CD4-positive, alpha-beta T cell treated with Interleukin-1 beta for 1 hour (primary cell): ENCODE data around the gene HGS.
A peak's percentile ranks its signal among the peaks of the same experiment; 100 is the strongest.
"Not testable (repeated sequence)": the region's sequence is repeated elsewhere in the genome, so short reads cannot be mapped to it uniquely, and the experiment has no call there.

ENCODE experiments used
- DNase-seq, 2 donors: peaks; one replicate each; pipeline ENCODE4 v3.0.0-alpha.2; 2020 to 2022

The HGS gene

DNA sequence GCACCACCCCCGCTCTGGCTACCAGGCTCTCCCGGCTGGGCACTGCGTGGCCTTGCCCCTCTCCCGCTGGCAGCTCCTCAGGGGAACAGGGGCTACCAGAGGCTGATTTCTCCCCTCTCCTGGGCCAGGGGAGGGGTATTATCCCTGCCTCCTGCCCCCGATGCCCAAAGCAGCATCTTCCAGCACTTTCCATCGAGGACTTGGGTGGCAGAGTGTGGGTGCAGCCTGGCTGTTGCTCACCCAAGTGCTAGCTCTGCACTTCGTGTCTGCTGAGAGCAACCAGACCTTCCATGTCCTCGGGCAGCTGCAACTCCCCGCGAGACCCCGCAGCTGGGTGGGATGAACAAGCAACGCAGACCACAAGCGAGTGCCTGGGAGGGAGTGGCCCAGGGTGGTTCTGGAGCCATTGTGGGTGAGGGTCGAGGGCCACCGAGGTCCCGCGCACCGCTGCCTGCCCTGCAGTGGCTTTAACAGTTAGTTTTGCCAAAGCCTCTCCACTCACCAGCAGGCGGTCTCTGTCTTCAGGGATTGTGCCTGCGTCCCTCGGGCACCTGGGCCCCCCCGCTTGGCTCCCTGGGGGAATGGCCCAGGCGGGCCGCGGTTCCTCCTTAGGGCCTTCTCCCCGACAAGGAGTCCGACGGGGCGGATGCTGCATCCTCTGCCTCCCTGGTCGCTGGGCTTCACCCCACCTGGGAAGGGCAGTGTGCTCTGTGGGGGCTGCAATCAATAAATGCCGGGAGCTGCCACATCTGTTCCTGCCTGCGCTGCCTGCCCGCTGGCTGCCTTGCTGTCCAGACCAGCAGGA lies 36.7 kb downstream of the HGS start:
- DNase-seq = no peak

DNA sequence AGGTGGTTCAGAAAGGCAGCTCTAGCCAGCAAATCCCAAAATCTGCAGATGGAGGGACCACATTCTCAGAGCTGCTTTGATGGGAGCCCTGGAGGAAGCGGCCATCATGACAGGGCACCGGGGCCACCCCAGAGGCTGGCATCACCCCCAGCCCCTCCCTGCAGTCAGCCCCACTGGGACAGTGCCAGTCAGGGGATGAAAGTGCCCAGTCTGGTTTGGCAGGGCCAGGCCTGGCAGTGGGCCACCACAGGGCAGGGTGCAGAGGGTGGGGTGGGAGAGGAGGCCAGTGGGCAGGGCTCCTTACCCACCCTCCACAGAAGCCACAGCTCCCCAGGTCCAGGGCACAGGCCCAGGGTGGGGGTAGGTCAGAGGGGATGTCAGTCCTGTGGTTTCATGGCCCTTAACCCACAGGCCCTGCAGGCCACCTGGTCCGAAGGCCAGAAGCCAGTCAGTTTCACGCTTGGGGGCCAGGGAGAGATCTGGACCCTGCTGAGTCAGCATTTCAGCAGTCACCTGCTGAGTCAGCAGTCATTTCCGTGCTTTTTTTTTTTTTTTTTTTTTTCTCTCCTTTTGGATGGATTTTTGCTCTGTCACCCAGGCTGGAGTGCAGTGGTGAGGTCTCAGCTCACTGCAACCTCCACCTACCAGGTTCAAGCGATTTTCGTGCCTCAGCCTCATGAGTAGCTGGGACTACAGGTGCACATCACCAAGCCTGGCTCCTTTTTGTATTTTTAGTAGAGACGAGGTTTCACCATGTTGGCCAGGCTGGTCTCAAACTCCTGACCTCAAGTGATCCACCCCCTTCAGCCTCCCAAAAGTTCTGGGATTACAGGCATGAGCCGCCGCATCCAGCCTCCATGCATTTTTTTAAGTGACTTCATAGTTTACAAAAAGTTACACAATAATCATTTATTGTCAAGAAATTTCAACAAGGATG lies 38.6 kb downstream of the HGS start:
- DNase-seq = no peak

DNA sequence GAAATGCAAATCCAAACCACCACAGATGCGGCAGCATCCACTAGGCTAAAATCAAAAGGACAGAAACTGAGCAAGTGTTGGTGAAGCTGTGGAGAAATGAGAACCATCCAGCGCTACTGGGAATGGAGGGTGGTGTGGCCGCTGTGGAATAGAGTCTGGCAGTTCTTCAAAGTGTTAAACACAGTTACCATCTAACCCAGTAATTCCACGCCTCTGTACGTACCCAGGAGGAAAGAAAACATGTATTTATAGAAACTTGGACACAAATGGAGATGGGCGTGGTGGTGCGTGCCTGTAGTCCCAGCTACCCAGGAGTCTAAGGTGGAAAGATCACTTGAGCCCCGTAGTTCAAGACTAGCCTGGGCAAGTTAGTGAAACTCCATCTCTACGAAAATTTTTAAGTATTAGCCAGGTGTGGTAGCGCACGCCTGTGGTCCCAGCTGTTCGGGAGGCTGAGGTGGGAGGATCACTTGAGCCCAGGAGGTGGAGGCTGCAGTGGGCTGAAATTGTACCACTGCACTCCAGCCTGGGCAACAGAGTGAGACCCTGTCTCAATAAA lies 39.9 kb downstream of the HGS start:
- DNase-seq = no peak

DNA sequence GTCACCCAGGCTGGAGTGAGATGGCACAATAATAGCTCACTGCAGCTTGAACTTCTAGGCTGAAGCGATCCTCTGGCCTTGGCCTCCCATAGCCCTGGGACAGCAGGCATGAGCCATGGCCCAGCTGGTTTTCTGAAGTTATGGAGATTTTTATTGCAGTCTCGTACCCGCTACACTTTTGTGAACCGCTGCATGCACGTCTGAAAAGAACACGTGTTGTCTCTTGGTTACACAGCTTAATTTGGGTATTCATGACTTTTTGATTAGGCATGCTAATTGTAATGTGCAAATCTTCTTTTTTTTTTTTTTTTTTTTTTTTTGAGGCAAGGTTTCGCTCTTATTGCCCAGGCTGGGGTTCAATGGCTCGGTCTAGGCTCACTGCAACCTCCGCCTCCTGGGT lies 41.6 kb downstream of the HGS start:
- no peak for DNase-seq

DNA sequence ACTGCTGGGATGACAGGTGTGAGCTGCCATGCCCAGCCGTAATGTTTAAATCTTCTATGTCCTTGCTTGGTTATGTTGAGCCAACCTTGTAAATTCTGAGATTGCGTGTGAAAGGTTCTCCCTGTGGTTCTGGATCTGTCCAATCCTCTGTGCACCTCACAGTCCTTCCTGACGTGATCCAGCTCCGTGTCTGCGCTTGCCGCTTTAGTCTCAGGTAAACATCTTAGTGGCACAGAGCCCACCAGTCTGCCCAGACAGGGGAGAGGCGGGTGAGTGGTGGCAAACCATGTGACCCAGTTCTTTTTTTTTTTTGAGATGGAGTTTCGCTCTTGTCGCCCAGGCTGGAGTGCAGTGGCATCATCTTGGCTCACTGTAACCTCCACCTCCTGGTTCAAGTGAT lies 42.2 kb downstream of the HGS start:
- DNase-seq = no peak

DNA sequence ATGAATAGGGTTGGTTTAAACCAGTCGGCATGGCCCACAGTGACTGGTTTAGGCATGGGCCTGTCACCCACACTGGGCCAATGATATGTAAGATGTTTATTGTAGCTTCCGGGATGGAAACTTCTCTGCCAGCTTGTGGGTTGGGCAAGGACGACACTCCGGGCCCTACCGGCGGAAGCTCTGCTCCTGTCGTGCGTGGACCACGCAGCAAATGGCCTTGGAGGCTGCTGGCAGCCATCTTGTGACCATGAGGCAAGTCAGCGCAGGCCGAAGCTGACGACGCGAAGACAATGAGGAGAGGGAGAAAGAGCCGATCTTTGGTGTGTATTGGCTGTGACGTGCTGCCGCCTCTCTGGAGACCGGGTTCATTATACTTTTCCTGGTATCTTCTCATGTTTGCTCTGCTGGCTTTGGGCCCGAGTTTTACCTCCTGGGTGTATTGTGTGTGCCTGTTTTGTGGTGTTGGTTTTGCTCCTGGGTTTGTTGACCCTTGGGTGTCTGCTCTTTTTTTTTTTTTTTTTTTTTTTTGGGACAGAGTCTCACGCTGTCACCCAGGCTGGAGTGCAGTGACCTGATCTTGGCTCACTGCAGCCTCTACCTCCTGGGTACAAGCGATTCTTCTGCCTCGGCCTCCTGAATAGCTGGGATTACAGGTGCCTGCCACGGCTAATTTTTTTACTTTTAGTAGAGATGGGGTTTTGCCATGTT lies 43.7 kb downstream of the HGS start:
- DNase-seq = no peak

DNA sequence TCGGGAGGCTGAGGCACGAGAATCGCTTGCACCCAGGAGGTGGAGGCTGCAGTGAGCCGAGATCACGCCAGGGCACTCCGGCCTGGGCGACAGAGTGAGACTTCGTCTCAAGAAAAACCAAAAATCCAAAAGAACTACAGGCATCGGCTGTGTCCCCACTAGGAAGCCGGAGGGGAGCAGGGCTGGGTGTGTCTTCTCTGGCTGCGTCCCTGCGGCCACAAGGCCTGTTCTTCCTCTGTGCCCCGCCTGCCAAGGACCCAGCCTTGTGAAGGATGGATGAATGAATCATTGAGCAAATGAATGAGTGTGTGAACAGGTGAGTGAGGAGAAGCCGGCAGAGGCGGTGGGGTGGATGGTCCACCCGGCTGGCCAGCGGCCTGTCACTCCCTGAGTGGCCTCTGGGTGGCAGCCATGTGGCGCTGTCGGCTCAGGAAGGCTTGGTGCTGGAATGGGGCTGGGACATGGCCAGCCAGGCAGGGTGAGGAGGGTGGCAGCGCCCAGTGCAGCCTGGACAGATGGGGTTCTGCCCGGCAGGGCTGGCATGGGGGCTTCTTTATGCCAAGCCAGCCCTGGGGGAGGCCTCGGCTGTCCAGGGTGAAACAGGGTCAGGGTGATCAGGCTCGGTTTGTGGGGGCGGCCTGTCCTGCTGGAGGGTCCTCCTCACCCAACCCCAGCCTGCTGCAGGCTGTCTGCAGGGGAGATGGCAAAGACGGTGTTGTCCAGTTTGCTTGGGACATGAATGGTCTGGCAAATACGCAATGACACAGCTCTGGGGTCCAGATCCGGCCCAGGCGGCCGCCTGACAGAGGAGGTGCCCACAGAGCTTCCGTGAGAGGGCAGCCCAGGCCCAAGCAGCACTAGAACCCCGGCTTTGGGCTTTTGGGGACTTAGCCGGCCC lies 49.9 kb downstream of the HGS start:
- DNase-seq = peak; percentile 58 to 67

DNA sequence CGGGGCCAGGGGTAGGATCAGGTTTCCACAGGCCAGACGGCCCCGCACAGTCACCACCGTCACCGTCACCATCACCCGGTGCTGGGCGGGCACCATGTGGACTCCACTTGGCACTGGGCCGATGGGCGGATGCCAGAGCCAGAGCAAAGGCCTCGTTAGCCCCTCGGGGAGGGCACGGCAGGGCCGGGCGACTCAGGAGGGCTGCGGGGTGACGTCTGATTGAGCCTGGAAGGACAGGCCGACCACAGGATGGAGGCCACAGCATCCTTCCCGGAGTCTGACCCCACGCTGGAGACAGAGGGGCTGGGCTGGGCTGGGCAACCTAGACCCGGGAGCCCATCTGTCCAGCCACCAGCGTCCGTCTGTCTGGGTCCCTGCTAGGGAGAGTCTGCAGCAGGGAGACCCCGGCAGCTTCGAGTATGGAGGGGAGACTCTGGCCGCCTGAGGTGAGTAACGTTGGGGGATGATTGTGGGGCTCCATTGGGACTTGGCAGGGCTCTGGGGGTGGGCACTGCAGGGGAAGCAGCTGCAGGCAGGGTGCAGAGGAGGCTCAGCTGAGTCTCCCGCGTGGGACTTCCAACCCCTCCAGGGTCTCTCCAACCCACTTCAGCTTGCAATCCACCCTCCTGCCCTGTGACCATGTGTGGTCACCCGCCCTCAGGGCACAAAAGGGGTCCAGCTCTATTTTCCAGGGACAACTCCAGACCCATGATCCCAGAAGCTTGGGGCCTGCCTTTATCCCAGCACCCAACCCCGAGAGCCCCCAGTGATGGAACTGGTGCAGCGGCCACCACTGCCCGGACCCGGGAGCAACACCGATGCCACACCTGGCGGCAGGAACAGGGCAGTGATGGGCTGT lies 50.8 kb downstream of the HGS start:
- DNase-seq = no peak

DNA sequence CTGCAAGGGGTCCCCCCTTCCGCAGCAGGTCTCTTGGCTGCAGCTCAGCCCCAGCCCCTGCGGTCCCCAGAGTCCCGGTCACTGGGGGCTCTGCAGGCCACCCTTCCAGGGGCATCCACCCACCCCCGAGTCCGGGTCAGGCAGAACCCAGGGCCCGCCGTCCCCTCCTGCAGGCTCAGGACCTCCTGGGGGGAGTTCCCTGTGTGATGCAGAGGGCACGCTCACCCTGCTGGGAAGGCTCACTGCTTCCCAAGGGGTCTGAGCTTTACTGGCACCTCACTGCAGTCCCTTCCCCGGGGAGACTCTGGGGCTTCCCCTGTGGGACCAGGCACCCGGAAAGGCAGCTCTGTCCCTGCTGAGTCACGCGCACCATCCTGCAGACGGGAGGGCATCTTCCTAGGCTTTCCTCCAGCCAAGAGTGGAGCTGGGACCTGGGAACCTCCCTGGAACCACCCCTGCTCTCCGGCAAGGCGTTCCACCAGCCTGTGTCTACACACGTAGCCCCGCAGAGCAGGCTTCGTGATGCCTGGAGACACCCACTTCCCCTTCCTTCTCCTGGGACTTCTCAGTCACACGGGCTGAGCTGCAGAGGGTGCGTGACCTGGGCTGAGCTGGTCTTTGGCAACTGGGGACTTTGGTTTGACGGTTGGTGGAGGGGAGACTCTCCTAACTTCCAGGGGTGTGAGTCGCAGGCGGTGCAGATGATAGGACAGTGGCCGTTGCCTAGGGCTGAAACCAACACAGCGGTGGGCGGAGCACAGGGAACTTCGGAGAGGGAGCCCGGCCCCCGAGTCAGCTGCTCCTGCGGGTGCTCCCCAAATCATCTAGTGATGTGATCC lies 51.7 kb downstream of the HGS start:
- peak in 1 of 2 donors; percentile 66 for DNase-seq

DNA sequence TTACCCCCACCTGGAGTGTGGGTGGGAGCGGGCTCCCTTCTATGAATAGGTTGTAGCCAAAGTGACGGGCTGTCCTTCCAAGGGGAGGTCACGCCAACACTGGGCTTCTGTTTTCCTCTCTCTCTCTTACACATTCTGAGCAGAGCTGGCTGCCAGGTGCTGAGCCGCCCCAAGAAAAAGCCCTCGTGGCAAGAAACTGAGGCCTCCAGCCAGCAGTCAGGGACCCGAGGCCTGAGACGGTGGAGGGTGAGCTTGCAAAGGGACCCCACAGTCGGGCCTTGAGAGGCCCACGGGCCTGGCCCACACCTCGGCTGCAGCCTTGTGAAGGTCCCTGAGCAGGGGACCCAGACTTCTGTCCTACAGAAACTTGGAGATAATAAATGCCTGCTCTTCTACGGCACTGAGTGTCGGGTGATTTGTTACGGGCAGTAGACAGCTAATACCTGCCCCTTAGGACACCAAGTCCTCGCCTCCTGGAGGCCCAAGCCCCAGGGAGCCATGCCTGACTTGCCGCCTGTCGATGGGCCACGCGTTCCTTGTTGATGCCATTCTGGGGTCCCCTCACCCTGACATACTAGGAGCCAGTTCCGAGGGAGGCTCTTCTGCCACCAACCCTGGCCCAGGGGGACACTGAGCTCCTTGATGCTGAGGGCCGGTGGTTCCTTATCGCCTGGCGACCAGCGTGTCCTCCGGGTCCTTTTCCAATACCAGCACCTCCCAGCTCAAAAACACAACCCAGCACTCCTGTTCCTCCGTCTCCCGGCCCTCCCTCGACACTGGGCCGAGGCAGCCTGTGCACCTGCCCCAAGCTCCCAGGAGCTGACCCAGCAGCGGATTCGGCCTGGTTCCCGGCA lies 54.4 kb downstream of the HGS start:
- no peak for DNase-seq

DNA sequence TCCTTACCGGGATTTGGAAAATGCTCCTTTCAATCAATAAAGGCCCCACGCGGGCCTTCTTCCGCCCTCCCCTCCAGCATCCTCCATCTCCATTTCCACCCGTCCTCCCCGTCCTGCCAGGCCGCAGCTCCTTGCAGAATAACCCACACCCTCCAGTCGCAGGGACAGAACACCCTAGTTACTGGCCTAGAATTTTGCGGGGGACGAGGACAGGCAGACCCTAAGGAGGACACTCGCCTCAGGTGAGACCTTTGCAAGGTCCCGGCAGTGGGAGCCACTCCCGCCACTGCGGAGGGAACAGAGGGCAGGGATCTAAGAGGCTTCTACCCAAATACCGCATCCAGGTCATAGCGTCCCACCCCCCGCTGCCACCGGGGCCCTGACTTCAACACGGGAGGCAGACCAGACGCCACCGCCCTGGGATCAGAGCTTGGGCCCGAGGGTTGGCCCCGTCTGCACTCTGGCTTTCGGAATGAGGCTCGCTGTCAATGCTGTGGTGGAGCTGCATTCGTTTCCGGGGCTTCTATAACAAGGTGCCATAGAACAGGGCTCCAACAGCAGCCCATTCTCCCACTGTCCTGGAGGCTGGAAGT lies 55.1 kb downstream of the HGS start:
- DNase-seq = no peak

DNA sequence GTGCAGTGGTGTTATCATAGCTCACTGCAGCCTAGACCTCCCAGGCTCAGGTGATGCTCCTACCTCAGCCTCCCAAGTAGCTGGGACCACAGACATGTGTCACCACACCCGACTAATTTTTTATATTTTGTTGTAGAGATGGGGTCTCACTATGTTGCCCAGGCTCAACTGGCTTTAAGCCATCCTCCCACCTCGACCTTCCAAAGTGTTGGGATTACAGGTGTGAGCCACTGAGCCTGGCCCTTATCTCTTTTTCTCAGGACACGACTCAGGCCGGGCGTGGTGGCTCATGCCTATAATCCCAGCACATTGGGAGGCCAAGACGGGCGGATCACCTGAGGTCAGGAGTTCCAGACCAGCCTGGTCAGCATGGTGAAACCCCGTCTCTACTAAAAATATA lies 55.8 kb downstream of the HGS start:
- DNase-seq = not testable (repeated sequence)

DNA sequence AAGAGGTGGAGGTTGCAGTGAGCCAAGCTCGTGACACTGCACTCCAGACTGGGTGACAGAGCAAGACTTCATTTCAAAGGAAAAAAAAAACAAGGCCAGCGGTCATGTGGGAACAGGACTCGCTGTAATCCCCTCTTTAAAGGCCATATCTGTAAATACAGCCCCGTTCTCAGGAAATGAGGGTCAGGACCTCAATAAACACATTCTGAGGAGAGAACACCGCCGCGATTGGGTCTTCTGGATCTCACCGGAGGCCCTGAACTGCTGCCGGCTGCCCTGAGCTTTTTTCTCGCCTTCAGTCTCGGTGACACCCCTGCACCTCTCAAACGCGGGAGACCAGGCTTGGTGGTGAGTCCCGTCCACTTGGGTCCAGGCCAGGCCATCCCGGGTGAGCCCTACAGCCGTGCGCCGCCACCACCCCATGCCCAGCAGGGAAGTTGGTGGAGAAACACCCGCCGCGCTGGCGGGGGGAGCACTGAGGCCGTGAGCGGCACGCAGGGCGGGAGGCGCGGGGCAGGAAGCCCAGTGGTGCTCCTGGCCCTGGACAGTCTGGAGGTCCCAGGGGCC lies 56.7 kb downstream of the HGS start:
- no peak for DNase-seq

DNA sequence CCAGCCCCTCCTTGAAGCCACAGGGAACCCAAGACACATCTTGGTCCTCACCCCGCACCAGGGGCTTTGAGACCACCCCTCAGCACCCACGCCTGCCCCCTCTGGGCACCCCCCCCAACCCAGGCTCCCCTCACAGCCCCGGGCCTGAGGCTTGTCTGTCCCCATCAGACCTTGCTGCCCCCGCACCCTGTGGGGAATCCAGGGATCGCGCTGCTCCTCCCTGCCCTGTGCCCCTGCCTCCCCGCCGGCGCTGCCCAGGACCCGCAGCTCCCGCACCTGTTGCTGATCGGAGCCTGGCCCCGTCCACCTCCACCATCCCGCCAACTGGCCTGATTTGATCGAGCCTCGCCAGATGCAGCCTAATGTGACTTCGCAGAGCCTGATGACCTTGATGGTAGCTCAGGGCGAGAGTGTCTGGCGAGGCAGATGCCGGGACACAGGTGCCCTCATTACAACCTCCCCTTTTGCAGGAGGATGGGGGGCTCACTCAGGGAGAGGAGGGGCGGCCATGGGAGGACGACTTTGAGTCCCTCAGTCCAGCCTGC lies 57.3 kb downstream of the HGS start:
- DNase-seq = no peak

DNA sequence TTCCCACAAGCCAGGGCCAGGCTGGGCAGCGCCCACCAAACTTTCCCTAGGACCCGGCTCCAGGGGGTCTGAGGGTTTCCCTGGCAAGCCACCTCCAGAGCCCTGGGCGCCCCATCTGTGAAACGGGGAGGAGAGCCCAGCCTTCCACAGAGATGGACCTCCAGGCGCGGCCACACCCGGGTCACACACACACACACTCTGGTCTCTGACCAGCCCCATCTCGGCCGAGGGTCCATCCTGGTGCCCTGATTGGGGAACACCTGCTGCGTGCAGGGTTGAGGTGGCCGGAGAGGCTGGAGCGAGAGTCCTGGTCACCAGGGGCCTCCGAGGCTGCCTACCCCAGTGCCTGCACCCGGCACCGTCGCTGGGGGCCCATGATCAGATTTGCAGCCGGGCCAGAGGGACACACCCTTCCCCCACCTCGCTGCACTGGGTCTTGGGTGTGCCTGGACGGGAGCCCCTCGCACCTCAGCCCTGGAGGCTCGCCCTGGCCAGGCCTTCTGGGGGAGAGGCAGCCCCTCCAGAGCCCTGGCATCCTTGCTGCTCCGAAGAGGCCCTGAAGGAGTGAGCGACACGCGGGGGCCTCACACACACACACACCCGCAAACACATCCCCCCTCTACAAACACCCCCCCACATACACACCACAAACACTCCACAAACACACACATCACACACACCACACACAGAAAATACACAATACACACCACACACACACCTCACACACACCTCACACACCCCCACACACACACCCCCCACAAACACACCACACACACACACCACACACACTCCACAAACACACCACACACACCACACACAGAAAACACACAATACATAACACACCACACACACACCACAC lies 58.0 kb downstream of the HGS start:
- DNase-seq = no peak
